ENCODE results near the gene PPP1R13B. TPM values are rescaled to one million over a fixed set of nuclear protein-coding genes. Genes with fewer than 3 reads are reported as not detected.

The PPP1R13B gene
- total RNA-seq, 1 donor from 2014 or later, result 32.7 TPM

- no peak for TF ChIP-seq CTCF (IDR thresholded peaks at IDR 0.05)
- DNase-seq (ENCODE audit: low spot score in 2 of 2), result no peak
- intact Hi-C loops (cut with DNase I), result no loop called here
- H3K27me3 ChIP-seq, result no peaks in the 10 kb centered on the region
- H3K4me3 ChIP-seq, result no peak overlapping the region
- no peaks in the 10 kb centered on the region for H3K9me3 ChIP-seq
- peaks cover 4 to 20% of the 10 kb centered on the region in 2 donors for H3K4me1 ChIP-seq
- H3K27ac ChIP-seq, result peak overlapping the region in 1 of 2 donors; percentile 20
- no peaks in the 10 kb centered on the region for H3K36me3 ChIP-seq
These were observed 23.7 kb upstream of the PPP1R13B start for GRCh38 chr14:103870891-103871595.

- Histone ChIP-seq H3K9me3 (no peaks in the 10 kb centered on the region), H3K4me3 (no peak overlapping the region), H3K27ac (no peak overlapping the region), H3K4me1 (peaks cover 4 to 20% of the 10 kb centered on the region in 2 donors), H3K36me3 (no peaks in the 10 kb centered on the region), H3K27me3 (no peaks in the 10 kb centered on the region)
- TF ChIP-seq CTCF (IDR thresholded peaks at IDR 0.05), result no peak
- intact Hi-C loops (cut with DNase I), result no loop called here
- no peak for DNase-seq (ENCODE audit: low spot score in 2 of 2)
These were observed 22.9 kb upstream of the PPP1R13B start for GRCh38 chr14:103870144-103870876.

- intact Hi-C loops (cut with DNase I), result no loop called here
- Histone ChIP-seq H3K4me1 (peaks cover 4 to 20% of the 10 kb centered on the region in 2 donors), H3K36me3 (no peaks in the 10 kb centered on the region), H3K27me3 (no peaks in the 10 kb centered on the region), H3K9me3 (no peaks in the 10 kb centered on the region), H3K27ac (no peak overlapping the region), H3K4me3 (no peak overlapping the region)
- no peak for DNase-seq (ENCODE audit: low spot score in 2 of 2)
- no peak for TF ChIP-seq CTCF (IDR thresholded peaks at IDR 0.05)
These were observed 22.2 kb upstream of the PPP1R13B start for GRCh38 chr14:103869406-103870143.

GRCh38 chr14:103868242-103868897 is 21.0 kb upstream of the PPP1R13B start:
- H3K9me3 ChIP-seq, result no peaks in the 10 kb centered on the region
- no peak overlapping the region for H3K4me3 ChIP-seq
- DNase-seq (ENCODE audit: low spot score in 2 of 2), result no peak
- peaks cover 4 to 20% of the 10 kb centered on the region in 2 donors for H3K4me1 ChIP-seq
- intact Hi-C loops (cut with DNase I), result no loop called here
- no peak for TF ChIP-seq CTCF (IDR thresholded peaks at IDR 0.05)
- no peak overlapping the region for H3K27ac ChIP-seq
- H3K27me3 ChIP-seq, result no peaks in the 10 kb centered on the region
- H3K36me3 ChIP-seq, result no peaks in the 10 kb centered on the region

GRCh38 chr14:103867523-103867953 is 20.2 kb upstream of the PPP1R13B start:
- Histone ChIP-seq H3K27ac (peak overlapping the region; percentile 19 to 40), H3K4me3 (no peak overlapping the region), H3K36me3 (no peaks in the 10 kb centered on the region), H3K4me1 (peaks cover 3 to 18% of the 10 kb centered on the region in 2 donors), H3K9me3 (no peaks in the 10 kb centered on the region), H3K27me3 (no peaks in the 10 kb centered on the region)
- DNase-seq (ENCODE audit: low spot score in 2 of 2), result no peak
- intact Hi-C loops (cut with DNase I), result no loop called here
- no peak for TF ChIP-seq CTCF (IDR thresholded peaks at IDR 0.05)

Measured in ascending aorta (tissue), 2 donors.